ES-I3 (cell line): ENCODE results near the gene CLIC3.
"Not testable (repeated sequence)": the region's sequence is repeated elsewhere in the genome, so short reads cannot be mapped to it uniquely, and the experiment has no call there.

Source experiments
- H3K36me3 ChIP-seq: 2 replicates; pipeline ENCODE4 v1.6.1; 2013; ENCODE audit warnings: mild to moderate bottlenecking, low read length, control low read depth, moderate library complexity; ENCODE audit not compliant: insufficient read depth
- H3K4me1 ChIP-seq: 2 replicates; pipeline ENCODE4 v1.6.1; 2013; ENCODE audit warnings: mild to moderate bottlenecking, control low read depth, low read length; ENCODE audit not compliant: insufficient read depth
- H3K9ac ChIP-seq: 2 replicates; pipeline ENCODE4 v1.6.1; 2013; ENCODE audit warnings: low read depth, mild to moderate bottlenecking, low read length, moderate library complexity
- H3K9me3 ChIP-seq: 2 replicates; pipeline ENCODE4 v1.6.1; 2013; ENCODE audit warnings: mild to moderate bottlenecking, low read length, moderate library complexity; ENCODE audit not compliant: control insufficient read depth, insufficient read depth

CLIC3 gene

DNA sequence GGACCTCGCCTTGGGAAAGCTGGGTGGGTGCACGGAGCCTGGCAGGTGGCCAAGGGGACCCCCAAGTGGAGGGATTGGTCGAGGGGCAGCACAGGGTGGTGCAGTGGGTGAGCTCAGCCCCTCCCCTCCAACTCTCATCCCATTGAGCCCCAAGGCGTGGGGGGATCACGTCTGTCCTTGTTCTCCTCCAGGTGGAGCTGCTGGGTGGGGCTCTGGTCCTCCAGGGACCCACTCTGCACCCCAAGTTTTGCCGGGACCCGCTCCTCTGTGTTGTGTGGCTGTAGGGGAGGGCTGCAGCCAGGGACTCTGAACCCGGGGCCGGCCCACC is 39.1 kb upstream of the CLIC3 start:
- H3K9ac ChIP-seq, result no peak overlapping the region
- no peaks in the 10 kb centered on the region for H3K36me3 ChIP-seq
- no peaks in the 10 kb centered on the region for H3K9me3 ChIP-seq
- H3K4me1 ChIP-seq, result no peaks in the 10 kb centered on the region

DNA sequence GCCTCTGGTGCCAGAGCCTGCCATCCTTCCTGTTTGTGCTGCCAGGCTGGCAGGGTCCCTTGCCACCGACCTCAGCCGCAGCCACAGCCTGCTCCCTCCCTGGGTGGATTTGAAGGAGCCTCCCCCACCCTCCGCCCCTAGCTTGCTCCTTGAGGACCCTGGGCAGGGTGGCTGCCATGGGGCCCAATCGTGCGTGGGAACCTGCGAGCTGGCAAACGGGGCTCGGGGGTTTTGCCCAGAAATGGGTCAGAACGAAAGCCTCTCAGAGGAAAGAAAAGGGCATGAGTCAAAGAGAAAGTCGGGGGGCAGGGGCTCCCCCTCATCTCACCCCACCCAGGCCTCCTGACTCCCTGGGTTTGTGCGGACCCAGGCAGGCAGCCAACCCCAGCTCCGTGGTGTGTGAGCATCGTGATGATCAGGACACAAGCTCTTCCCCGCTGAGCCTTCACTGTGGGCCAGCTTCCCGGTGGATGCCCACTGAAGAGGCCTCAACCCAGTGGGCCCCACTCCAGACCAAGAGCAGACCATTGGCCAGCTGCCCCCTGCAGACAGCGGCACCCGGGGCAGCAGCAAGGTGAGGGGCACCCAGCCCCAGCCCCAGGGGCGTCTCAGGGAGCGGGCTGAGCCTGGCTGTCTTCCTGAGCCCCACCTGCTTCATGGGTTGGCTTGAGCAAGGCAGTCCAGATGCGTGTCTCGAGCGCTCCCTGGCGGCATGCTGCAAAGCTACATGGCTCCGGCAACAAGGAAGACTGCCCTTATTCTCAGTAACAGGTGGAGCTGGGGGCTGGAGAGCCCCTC is 38.5 kb upstream of the CLIC3 start:
- Histone ChIP-seq H3K9ac (no peak overlapping the region), H3K4me1 (no peaks in the 10 kb centered on the region), H3K9me3 (no peaks in the 10 kb centered on the region), H3K36me3 (no peaks in the 10 kb centered on the region)

DNA sequence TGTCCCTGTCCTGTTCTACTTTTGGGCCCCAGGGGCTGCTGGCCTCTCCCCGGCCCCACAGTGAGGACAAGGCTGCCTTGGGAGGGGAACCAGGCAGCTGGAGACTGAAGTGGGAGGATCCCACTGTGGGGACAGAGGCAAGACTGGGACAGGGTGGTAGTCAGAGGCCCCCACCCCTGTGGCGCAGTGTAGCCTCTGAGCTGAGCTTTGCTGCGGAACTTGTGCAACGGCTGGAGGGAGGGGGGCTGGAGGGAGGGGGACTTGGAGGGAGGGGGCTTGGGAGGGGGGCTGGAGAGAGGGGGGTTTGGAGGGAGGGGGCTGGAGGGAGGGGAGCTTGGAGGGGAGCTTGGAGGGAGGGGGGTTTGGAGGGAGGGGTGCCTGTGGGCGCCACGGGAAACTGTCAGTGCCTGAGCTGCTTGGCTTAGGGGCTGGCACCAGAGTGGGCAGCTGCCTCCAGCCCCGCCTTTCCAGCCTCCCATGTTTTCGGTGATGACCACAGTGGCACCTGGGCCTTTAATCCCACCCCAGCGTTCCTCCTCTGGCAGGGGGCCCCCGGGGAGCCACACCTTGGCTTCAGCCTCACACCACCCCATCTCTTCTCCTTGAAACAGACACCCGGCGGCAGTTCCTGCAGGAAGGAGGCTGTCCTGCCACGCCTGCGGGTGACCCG is 37.8 kb upstream of the CLIC3 start:
- Histone ChIP-seq H3K9me3 (no peaks in the 10 kb centered on the region), H3K4me1 (no peaks in the 10 kb centered on the region), H3K36me3 (no peaks in the 10 kb centered on the region), H3K9ac (no peak overlapping the region)

DNA sequence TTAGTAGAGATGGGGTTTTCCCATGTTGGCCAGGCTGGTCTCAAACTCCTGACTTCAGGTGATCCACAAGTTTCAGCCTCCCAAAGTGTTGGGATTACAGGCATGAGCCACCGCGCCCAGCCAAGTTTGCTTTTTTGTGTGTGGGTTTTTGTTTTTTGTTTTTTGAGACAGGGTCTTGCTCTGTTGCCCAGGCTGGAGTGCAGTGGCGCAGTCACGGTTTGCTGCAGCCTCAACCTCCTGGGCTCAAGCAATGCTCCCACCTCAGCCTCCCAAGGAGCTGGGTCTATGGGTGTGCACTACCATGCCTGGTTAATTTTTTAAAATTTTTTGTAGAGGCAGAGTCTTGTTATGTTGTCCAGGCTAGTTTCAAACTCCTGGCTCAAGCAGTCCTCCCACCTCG is 37.1 kb upstream of the CLIC3 start:
- not testable (repeated sequence) for H3K9me3 ChIP-seq, H3K36me3 ChIP-seq, H3K4me1 ChIP-seq, H3K9ac ChIP-seq

DNA sequence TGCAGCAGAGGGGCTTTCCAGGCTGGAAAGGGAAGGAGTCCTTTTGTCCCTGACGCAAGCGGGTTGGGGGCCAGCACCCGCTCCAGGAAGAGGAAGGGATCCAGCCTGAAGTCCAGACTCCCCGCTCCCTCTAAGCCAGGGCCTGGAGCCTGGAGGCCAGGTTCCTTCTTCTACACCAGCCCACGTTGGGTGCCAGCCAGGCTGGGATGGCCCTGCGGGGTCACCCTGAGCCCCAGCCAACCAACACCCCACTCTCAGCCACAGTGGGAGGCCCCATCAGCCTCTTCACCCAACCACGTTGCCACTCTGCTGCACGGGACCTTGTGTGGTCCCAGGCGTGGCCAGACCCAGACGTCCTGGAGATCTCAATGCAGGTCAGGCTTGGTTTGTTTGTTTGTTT is 36.5 kb upstream of the CLIC3 start:
- H3K4me1 ChIP-seq, result no peaks in the 10 kb centered on the region; the same call in 1 of the 2 replicates
- H3K9ac ChIP-seq, result no peak overlapping the region

DNA sequence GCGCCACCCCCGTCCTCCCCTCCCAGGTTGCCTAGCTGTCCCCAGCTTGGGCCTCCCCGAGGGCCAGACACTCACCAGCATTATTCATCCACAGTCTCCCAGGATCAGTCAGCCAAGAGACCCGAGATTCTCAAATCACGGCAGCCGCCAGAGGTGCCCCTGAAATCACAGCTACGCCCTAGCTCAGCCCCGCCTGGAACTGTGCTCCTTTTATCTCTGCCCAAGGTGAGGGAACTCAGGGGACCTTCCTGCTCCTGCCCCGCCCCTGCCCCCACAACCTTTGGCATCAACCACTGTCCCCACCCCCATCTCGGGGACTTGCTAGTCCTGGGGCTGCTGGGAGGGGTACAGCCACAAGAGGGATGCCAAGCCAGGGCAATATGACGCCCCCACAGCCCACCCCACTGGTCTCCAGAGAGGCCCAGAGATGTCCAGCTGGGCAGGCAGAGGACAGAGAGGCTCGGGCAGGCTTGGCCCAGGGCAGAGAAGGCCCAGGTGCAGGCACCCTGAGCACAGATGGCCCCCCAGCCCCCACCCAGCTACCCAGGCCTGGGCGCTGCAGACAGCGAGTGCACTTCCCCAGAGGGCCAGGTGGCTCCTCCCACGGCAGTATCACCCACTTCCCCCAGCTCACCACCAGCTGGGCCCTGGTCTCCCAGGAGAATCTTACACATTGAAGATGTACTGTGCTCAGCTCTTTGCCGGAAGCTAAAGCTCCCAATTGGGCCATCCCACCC is 35.7 kb upstream of the CLIC3 start, which contains the start of gene FUT7:
Gene FUT7 (minus strand): TSS at position 185 of the 737 bp plus-strand sequence. CDS start 97 bp downstream, at position 88.
- Histone ChIP-seq H3K4me1 (no peaks in the 10 kb centered on the region; the same call in 1 of the 2 replicates), H3K9ac (no peak within 1 kb of the TSS), H3K36me3 (no peaks in the 10 kb centered on the region), H3K9me3 (no peaks in the 10 kb centered on the region)

More for the DNA sequence above, 36.5 kb upstream of the CLIC3 start:
- no peaks in the 10 kb centered on the region for H3K36me3 ChIP-seq
- H3K9me3 ChIP-seq, result no peaks in the 10 kb centered on the region

DNA sequence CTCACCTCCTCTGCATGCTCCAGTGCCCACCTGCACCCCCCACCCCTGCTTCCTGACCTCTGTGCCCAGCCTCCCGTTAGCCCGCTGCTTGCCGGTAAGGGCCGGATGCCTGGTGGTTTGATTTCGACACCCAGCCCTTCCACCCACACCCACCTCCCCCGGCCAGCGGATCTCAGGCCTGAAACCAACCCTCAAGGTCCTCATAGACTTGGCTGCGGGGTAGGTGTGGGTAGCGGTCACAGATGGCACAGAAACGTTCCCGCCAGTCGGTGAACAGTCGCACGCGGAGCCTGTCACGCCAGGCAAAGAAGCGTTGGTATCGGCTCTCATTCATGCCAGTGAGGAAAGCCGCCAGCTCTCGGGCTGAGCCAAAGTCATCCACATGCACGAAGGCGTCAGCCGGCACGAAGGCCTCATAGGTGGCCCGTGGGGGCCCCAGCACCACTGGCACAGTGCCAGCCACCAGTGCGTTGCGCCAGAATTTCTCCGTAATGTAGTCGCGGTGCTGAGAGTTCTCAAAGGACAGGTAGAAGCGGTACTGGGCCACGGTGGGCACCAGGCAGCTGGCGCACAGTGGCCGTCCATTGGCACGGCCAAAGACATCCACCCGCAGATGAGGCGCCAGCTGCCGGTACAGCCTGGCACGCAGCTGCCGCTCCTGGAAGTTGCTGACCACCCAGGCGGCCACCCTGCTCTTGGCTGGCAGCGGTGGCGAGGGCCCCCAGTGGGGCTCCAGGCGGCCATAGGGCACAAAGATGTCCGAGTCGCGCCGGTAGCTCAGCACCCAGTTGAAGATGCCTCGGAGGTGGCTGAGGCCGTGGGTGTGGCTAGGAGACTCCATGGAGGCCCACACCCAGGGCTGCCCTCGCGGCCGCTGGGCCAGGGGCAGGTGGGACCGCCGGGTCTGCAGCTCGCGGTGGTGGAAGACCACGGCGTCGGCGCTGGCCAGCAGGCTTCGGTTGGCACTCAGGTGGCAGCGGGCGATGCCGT is 34.5 kb upstream of the CLIC3 start:
- H3K4me1 ChIP-seq, result no peaks in the 10 kb centered on the region; the same call in 1 of the 2 replicates
- H3K9ac ChIP-seq, result no peak overlapping the region
- H3K36me3 ChIP-seq, result no peaks in the 10 kb centered on the region
- H3K9me3 ChIP-seq, result no peaks in the 10 kb centered on the region

DNA sequence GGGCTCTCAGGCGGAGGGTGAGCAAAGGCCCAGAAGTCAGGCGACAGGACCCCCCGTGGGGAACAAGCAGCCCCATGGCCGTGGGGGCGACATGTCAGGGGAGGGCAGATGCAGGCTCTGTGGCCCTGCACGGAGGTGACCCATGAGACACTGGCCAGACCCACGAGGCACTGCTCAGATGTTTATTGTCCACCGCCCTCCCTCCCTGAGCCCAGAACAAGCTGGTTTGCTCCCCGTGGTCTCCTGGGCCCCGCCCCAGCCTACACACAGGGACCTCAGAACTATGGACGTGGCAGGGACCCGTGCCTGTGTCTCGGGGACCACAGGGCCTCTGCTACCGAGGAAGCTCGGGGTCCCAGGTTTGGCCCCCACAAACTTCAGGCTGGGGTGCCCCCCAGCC is 33.6 kb upstream of the CLIC3 start:
- Histone ChIP-seq H3K36me3 (no peaks in the 10 kb centered on the region), H3K9ac (no peak overlapping the region), H3K4me1 (no peaks in the 10 kb centered on the region; the same call in 1 of the 2 replicates), H3K9me3 (no peaks in the 10 kb centered on the region)

DNA sequence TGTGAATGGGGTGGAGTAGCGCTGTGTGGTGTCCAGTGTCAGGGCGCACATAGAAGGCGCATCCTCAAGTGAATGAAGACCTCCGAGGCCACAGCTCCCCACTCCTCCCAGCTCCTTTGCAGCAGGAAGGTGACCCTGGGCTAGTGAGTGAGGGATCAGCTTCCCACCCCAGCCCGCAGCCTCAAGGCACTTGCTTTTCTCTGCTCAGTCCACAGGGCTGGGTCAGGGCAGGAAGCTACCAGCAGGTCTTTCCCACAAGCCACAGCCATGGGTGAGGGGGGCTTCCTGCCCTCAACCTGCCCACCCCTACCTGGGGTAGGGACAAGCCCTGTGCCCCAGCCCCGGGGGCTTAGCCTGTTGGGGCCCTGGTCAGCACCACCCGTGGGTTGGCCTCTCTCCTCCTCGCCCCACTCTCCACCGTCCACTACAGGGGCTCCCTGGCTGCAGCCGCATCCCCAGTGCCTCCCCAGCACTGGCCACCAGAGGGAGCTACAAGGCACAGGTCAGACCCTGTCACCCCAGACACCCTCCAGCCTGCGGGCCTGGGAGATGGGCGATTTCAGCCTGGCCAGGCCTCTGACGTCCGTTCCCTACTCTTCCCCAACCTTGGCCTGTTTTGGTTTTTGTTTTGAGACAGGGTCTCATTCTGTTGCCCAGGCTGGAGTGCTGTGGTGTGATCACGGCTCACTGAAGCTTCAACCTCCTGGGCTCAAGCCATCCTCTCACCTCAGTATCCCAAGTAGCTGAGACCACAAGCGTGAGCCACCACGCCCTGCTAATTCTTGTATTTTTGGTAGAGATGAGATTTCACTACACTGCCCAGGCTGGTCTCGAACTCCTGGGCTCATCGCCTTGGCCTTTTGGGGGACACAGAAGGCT is 32.9 kb upstream of the CLIC3 start:
- Histone ChIP-seq H3K36me3 (no peaks in the 10 kb centered on the region), H3K9me3 (no peaks in the 10 kb centered on the region), H3K4me1 (no peaks in the 10 kb centered on the region; the same call in 1 of the 2 replicates), H3K9ac (peak overlapping the region; percentile 61; the same call in 1 of the 2 replicates)

DNA sequence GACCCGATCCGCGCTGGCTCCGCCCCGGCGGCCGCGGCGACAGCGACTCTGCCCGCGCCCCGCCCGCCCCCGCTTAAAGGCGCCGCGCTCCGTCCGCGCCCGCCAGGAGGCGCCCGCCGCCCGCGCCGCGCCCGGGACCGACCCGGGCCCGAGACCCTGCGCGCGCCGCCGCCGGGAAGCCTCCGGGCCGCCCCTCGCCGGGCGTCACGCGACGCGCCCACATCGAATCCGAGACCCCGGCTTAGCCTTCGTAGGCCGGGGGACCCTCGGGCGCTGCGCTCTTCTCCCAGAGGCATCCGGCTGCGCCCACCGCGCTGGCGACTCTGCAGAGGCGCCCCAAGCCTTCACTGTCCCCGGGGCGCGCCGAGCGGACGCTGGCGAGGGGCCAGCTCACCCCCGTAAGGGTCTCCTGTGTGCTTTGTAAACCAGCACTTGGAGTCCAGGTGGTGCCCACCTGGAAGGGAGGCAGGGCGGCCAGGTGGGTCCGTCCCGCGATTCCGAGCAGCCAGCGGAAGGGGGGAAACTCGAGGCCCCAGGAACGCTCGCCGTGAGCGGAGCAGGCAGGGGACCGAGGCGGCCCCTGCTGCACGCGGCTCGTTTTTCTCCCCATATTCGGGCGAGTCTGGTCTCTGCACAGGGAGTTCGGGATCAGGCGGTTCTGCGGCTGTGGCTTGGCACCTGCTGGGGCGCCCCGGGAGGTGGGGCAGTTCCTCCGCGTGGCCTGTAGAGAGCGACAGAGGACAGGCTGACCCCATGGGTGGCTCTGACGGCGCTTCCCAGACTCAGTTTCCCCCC is 32.1 kb upstream of the CLIC3 start:
- Histone ChIP-seq H3K4me1 (no peaks in the 10 kb centered on the region; the same call in 1 of the 2 replicates), H3K36me3 (no peaks in the 10 kb centered on the region), H3K9ac (peak overlapping the region; percentile 61), H3K9me3 (no peaks in the 10 kb centered on the region)

DNA sequence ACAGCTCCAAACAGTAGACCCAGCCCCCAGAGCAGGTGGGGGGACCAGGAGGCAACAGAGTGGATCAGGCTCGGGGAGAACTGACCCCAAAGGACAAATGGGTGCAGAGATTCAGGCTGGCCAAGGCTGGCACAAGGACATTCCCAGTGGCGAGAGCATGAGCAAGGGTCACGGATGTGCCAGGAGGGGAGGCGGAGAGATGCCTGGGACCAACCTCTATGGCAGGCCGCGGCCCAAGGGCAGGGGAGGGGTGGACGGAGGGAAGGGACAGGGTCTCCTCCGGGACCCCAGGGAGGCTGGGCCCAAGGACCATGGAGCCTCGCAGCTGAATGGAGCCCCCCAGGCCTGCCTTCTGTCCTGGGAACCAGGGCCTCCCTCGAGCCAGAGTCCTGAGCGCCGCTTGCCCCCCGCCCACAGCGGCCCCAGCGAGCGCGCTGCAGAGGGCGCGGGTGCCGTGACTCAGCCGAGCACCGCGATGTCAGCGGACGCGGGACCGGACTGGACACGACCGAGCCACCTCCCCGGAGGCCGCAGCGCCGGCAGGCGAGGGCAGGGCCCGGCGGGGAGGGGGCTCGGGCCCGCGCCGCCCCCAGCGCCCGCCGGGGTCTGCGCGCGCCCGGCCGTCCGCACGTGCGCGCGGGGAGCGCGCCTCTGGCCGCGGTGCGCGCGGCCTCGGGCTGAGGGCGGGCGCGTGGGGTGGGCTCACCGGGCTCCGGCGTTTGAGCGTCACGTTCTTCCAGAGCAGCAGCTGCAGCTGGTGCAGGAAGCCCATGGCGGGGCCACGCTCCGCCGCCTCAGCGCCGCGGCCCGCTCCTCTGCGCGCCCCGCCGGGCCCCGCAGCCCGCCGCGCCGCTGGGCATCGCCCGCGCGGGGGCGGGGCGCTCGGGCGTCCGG is 31.2 kb upstream of the CLIC3 start, which contains the start of gene ABCA2:
Gene ABCA2 (minus strand): TSS at position 869 of the 894 bp plus-strand sequence. CDS start 97 bp downstream, at position 772.
- no peaks in the 10 kb centered on the region; the same call in 1 of the 2 replicates for H3K4me1 ChIP-seq
- no peaks in the 10 kb centered on the region for H3K36me3 ChIP-seq
- H3K9me3 ChIP-seq, result no peaks in the 10 kb centered on the region
- H3K9ac ChIP-seq, result peak within 1 kb of the TSS; percentile 61
